ENCODE data around the gene G6PC1.
"Not testable (repeated sequence)": the region's sequence is repeated elsewhere in the genome, so short reads cannot be mapped to it uniquely, and the experiment has no call there.

G6PC1 gene

GRCh38 chr17:42900460-42901331, at the start of gene G6PC1:
G6PC1 (plus strand) TSS chr17:42900799; CDS start chr17:42900877, 78 bp downstream.
- no peak for DNase-seq

DNA sequence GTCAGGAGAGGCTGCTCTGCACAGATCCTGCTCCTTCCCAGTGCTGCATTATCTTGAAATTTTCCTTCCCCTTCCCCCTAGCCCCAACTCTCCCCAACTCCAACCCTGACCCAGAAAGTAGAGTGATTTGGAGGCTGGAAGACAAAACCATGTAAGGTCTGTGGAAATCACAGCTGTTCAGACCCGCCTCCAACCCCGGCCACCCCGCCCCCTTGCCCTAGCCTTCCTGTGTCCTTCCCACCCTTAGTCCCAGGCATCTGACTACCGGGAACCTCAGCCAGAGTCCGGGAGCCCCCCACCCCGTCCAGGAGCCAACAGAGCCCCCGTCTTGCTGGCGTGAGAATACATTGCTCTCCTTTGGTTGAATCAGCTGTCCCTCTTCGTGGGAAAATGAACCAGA, 49.6 kb upstream of the G6PC1 start, which contains the start of gene AOC3:
TSS of gene AOC3 (plus strand) at position 246 of the 400 bp plus-strand sequence. CDS start at position 391, 145 bp downstream.
- no peak for DNase-seq

DNA sequence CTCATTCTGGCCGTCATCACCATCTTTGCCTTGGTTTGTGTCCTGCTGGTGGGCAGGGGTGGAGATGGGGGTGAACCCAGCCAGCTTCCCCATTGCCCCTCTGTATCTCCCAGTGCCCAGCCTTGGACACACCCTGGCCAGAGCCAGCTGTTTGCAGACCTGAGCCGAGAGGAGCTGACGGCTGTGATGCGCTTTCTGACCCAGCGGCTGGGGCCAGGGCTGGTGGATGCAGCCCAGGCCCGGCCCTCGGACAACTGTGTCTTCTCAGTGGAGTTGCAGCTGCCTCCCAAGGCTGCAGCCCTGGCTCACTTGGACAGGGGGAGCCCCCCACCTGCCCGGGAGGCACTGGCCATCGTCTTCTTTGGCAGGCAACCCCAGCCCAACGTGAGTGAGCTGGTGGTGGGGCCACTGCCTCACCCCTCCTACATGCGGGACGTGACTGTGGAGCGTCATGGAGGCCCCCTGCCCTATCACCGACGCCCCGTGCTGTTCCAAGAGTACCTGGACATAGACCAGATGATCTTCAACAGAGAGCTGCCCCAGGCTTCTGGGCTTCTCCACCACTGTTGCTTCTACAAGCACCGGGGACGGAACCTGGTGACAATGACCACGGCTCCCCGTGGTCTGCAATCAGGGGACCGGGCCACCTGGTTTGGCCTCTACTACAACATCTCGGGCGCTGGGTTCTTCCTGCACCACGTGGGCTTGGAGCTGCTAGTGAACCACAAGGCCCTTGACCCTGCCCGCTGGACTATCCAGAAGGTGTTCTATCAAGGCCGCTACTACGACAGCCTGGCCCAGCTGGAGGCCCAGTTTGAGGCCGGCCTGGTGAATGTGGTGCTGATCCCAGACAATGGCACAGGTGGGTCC, 49.0 kb upstream of the G6PC1 start:
- not testable (repeated sequence) for DNase-seq

DNA sequence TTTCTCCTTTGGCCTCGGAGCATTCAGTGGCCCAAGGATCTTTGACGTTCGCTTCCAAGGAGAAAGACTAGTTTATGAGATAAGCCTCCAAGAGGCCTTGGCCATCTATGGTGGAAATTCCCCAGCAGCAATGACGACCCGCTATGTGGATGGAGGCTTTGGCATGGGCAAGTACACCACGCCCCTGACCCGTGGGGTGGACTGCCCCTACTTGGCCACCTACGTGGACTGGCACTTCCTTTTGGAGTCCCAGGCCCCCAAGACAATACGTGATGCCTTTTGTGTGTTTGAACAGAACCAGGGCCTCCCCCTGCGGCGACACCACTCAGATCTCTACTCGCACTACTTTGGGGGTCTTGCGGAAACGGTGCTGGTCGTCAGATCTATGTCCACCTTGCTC, 48.2 kb upstream of the G6PC1 start:
- no peak for DNase-seq

- DNase-seq: no peak
These were observed 47.6 kb upstream of the G6PC1 start for GRCh38 chr17:42853004-42853403.

DNA sequence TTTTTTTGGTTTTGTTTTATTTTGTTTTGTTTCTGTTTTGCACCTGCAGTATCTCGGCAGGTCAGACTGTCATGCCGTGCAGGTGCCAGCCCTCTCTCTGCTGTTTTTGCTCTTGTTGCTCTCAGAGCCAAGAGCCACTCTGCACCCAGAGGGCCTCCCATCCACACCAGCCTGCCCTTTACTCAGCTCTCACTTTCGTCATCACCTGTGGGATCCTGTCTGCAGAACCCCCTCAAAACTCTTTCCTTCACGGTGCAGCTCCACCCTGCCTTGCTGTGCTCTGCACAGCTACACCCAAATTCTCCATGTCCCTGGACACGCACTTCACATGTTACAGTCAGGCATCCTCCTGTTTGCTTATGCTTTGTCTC, 47.0 kb upstream of the G6PC1 start:
- no peak for DNase-seq

DNA sequence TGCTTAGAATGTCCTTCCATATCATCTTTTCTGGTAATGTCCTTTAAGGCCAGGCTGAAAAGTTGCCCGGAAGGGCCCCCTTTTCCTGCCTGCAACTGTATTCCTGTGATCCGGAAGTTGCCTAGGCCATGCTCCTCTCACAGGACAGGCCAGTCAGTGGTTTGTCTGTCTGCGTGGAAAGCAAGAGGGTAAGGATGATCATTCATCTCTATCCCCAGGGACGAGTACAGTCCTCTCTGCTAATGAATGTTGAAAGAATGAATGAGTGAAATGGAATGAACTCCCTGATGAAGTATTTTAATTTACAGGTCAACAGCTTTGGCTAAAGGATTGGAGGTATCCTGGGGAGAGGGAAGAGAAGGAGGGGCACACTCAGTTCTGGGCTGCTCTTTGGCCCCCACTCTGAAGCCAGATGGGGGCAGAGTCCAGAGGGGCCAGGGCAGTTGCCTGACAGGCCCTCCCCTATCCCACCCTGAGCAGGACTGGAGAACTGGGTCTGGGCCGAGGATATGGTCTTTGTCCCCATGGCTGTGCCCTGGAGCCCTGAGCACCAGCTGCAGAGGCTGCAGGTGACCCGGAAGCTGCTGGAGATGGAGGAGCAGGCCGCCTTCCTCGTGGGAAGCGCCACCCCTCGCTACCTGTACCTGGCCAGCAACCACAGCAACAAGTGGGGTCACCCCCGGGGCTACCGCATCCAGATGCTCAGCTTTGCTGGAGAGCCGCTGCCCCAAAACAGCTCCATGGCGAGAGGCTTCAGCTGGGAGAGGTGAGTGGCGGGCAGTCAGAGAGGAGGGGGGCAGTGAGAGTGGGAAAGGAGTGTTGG, 46.4 kb upstream of the G6PC1 start:
- DNase-seq: no peak

GRCh38 chr17:42855048-42855596, 45.5 kb upstream of the G6PC1 start:
- DNase-seq: no peak

DNA sequence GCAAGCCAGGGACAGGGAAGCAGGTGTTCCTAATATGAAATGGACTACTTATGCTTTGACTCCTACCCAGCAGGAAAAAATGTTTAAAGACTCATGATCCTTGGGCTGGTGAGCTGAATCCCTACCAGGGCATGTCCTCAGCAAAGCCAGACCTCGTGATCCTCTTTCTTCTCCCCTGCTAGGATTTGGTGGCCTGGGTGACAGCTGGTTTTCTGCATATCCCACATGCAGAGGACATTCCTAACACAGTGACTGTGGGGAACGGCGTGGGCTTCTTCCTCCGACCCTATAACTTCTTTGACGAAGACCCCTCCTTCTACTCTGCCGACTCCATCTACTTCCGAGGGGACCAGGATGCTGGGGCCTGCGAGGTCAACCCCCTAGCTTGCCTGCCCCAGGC, 44.5 kb upstream of the G6PC1 start:
- DNase-seq: not testable (repeated sequence)

DNA sequence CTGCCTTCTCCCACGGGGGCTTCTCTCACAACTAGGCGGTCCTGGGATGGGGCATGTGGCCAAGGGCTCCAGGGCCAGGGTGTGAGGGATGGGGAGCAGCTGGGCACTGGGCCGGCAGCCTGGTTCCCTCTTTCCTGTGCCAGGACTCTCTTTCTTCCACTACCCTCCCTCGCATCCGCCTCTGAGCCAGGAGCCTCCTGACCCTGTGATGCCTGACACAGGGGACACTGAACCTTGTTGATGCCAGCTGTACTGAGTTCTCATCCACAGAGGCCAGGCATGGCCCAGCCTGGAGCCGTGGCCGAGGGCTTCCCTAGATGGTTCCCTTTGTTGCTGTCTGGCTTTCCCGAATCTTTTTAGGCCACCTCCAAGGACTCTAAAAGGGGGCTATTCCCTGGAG, 44.1 kb upstream of the G6PC1 start:
- not testable (repeated sequence) for DNase-seq

DNA sequence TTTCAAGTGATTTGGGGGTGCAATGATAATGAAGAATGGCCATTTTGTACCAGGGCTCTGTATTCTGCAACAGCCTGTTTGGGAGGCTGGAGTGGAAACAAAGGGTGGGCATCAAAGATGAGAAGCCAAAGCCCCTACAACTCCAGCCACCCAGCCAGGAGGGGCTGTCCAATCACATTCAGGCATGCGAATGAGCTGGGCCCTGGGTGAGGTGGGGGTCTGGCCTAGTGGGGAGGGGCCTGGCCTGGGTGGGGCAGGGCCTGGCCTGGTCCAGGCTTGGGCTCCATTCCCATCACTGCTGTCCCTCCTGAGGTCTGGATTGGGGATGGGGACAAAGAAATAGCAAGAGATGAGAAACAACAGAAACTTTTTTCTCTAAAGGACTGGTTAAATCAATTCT, 43.2 kb upstream of the G6PC1 start:
- DNase-seq: no peak

DNA sequence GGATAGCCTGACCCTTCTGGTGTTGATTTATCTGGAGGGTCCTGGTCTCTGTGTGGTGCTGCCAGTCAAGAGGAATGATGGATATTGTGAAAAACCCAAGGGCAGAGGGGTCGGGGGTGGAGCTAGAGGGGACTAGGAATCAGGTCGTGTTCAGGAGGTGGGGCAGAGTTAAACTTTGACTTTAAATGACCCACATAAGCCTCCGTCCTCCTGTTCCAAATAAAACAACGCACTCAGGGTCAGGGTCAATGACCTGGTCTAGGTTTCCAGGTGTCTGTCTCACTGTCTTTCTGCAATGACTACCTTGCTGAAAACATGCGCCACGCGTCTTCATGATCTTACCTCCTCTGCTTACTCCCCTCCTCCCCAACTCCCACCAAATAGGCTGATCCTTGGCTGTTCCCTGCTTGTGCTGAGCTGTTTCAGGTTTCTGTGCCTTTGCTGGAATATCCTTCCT, 34.9 kb upstream of the G6PC1 start:
- no peak for DNase-seq

GRCh38 chr17:42866216-42866615, 34.4 kb upstream of the G6PC1 start:
- DNase-seq: no peak

GRCh38 chr17:42866631-42867575, 33.7 kb upstream of the G6PC1 start:
- DNase-seq: no peak

GRCh38 chr17:42867694-42868261, 32.8 kb upstream of the G6PC1 start:
- DNase-seq: not testable (repeated sequence)

DNA sequence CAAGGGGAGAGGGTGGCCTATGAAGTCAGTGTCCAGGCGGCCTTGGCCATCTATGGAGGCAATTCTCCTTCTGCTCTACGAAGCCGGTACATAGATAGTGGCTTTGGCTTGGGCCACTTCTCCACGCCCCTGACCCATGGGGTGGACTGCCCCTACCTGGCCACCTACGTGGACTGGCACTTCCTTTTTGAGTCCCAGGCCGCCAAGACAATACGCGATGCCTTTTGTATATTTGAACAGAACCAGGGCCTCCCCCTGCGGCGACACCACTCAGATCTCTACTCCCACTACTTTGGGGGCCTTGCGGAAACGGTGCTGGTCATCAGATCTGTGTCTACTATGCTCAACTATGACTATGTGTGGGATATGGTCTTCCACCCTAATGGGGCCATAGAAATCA, 32.3 kb upstream of the G6PC1 start:
- no peak for DNase-seq

- DNase-seq: no peak
These were observed 29.0 kb upstream of the G6PC1 start for GRCh38 chr17:42871647-42872046.

DNA sequence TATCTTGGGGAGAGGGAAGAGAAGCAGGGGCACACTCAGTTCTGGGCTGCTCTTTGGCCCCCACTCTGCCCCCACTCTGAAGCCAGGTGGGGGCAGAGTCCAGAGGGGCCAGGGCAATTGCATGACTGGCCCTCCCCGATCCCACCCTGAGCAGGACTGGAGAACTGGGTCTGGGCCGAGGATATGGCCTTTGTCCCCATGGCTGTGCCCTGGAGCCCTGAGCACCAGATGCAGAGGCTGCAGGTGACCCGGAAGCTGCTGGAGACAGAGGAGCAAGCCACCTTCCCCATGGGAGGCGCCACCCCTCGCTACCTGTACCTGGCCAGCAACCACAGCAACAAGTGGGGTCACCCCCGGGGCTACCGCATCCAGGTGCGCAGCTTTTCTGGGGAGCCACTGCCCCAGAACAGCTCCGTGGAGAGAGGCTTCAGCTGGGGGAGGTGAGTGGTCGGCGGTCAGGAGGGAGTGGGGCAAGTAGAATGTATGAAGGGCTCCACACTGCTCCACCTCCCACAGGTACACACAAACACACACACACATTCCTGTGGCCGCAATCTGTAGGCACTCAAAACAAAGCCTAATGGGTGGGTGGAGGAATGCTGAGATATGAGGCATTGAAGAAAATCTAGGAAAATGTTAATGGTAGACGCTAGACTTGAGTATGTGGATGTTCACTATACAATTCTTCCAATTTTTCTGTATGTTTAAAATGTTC, 28.2 kb upstream of the G6PC1 start:
- no peak for DNase-seq

GRCh38 chr17:42873315-42873714, 27.3 kb upstream of the G6PC1 start:
- no peak for DNase-seq
